Activated B cell treated with CpG ODN at 0.5 μM for 24 hours (primary cell): Measurements from ENCODE around the gene TENM4. TPM values are rescaled to one million over a fixed set of nuclear protein-coding genes. Genes with fewer than 3 reads are reported as not detected.

ENCODE experiments used
- ATAC-seq: fragments of 200-7000 bp; cut with Tn5 transposase; one replicate; pipeline ENCODE4 v1.10.0; 2021; ENCODE audit warnings: low read depth, mild to moderate bottlenecking, moderate library complexity
- CTCF ChIA-PET: fragments of 350-600 bp; sonication (Branson Sonifier 250); formaldehyde crosslinking; loops from one replicate; lab custom pipeline; 2021; ENCODE audit warnings: antibody characterized with exemption; lab: Charles Lee
- POLR2A ChIA-PET: fragments of 350-600 bp; sonication (Branson Sonifier 250); formaldehyde crosslinking; loops from one replicate; lab custom pipeline; 2021; ENCODE audit warnings: antibody characterized with exemption; lab: Charles Lee
- DNase-seq: peaks from one replicate; pipeline ENCODE4 v3.0.0; 2022
- H3K27ac Mint-ChIP-seq: one replicate; pipeline ENCODE4 v1.8.0; 2020; ENCODE audit warnings: mixed read lengths
- H3K27me3 Mint-ChIP-seq: one replicate; pipeline ENCODE4 v1.8.0; 2021; ENCODE audit warnings: mixed read lengths
- H3K36me3 Mint-ChIP-seq: one replicate; pipeline ENCODE4 v1.8.0; 2021; ENCODE audit warnings: low read depth, mixed read lengths
- H3K4me1 Mint-ChIP-seq: one replicate; pipeline ENCODE4 v1.8.0; 2021; ENCODE audit warnings: mixed read lengths
- H3K4me3 Mint-ChIP-seq: one replicate; pipeline ENCODE4 v1.8.0; 2020; ENCODE audit warnings: mild to moderate bottlenecking, mixed read lengths
- H3K9me3 Mint-ChIP-seq: one replicate; pipeline ENCODE4 v1.8.0; 2020; ENCODE audit warnings: mixed read lengths
- CTCF ChIP-seq: fragments of 200-600 bp; IDR thresholded peaks from one replicate; pipeline ENCODE4 v1.8.0; 2022; ENCODE audit warnings: antibody characterized with exemption, mild to moderate bottlenecking
- intact Hi-C: fragments of 100-400 bp; cut with micrococcal nuclease; formaldehyde crosslinking; loops from one replicate; pipeline ENCODE4 v1.15.1; 2024
- total RNA-seq: library from RNA; stranded (reverse); gene quantifications from 2 replicates; pipeline ENCODE4 v1.2.3, GENCODE V29; 2022

Gene TENM4
- total RNA-seq, 1 donor from 2014 or later: 2.4 TPM

GRCh38 chr11:79019975-79020374 lies 420.9 kb downstream of the TENM4 start:
- POLR2A ChIA-PET: no interaction called here
- no peaks in the 10 kb centered on the region for H3K36me3 Mint-ChIP-seq
- CTCF ChIA-PET: no interaction called here
- no peak overlapping the region for H3K27ac Mint-ChIP-seq
- no peak for DNase-seq
- no peaks in the 10 kb centered on the region for H3K9me3 Mint-ChIP-seq
- intact Hi-C loops: no loop called here
- TF ChIP-seq CTCF: no peak
- no peaks in the 10 kb centered on the region for H3K4me1 Mint-ChIP-seq
- no peak for ATAC-seq
- peaks cover 12% of the 10 kb centered on the region for H3K27me3 Mint-ChIP-seq
- H3K4me3 Mint-ChIP-seq: no peak overlapping the region

- ChIA-PET POLR2A (no interaction called here), CTCF (no interaction called here)
- no peak overlapping the region for H3K4me3 Mint-ChIP-seq
- H3K9me3 Mint-ChIP-seq: no peaks in the 10 kb centered on the region
- DNase-seq: no peak
- H3K4me1 Mint-ChIP-seq: no peaks in the 10 kb centered on the region
- no peak for TF ChIP-seq CTCF
- H3K27ac Mint-ChIP-seq: no peak overlapping the region
- no peak for ATAC-seq
- H3K36me3 Mint-ChIP-seq: no peaks in the 10 kb centered on the region
- peaks cover 10% of the 10 kb centered on the region for H3K27me3 Mint-ChIP-seq
- intact Hi-C loops: no loop called here
These were observed 421.6 kb downstream of the TENM4 start for GRCh38 chr11:79019277-79019676.

GRCh38 chr11:79018371-79018849 lies 422.4 kb downstream of the TENM4 start:
- Mint-ChIP-seq H3K4me1 (no peaks in the 10 kb centered on the region), H3K27ac (no peak overlapping the region), H3K36me3 (no peaks in the 10 kb centered on the region), H3K4me3 (no peak overlapping the region), H3K9me3 (no peaks in the 10 kb centered on the region), H3K27me3 (peaks cover 8% of the 10 kb centered on the region)
- intact Hi-C loops: no loop called here
- ChIA-PET CTCF (no interaction called here), POLR2A (no interaction called here)
- no peak for TF ChIP-seq CTCF
- no peak for DNase-seq
- ATAC-seq: no peak

GRCh38 chr11:79017811-79018210 lies 423.0 kb downstream of the TENM4 start:
- no peaks in the 10 kb centered on the region for H3K4me1 Mint-ChIP-seq
- H3K27ac Mint-ChIP-seq: no peak overlapping the region
- H3K9me3 Mint-ChIP-seq: no peaks in the 10 kb centered on the region
- DNase-seq: no peak
- H3K36me3 Mint-ChIP-seq: no peaks in the 10 kb centered on the region
- ChIA-PET POLR2A (no interaction called here), CTCF (no interaction called here)
- peaks cover 12% of the 10 kb centered on the region for H3K27me3 Mint-ChIP-seq
- intact Hi-C loops: no loop called here
- no peak for ATAC-seq
- no peak for TF ChIP-seq CTCF
- no peak overlapping the region for H3K4me3 Mint-ChIP-seq

GRCh38 chr11:79013509-79013908 lies 427.3 kb downstream of the TENM4 start:
- ChIA-PET POLR2A (no interaction called here), CTCF (no interaction called here)
- H3K4me3 Mint-ChIP-seq: no peak overlapping the region

More at GRCh38 chr11:79013509-79013908, 427.3 kb downstream of the TENM4 start:
- H3K9me3 Mint-ChIP-seq: no peaks in the 10 kb centered on the region
- no peak overlapping the region for H3K27ac Mint-ChIP-seq
- ATAC-seq (no peak), DNase-seq (no peak)
- no peaks in the 10 kb centered on the region for H3K4me1 Mint-ChIP-seq
- no peak for TF ChIP-seq CTCF
- intact Hi-C loops: no loop called here
- H3K36me3 Mint-ChIP-seq: no peaks in the 10 kb centered on the region
- H3K27me3 Mint-ChIP-seq: peaks cover 7% of the 10 kb centered on the region
